Endothelial cell of umbilical vein (primary cell): ENCODE measurements around the gene CACHD1. TPM values are rescaled to one million over a fixed set of nuclear protein-coding genes. Genes with fewer than 3 reads are reported as not detected.

Source experiments
- BruUV-seq: library from RNA; stranded (reverse); fragments of 400-500 nt; replicated peaks from 2 replicates; lab custom pipeline; 2021; lab: Mats Ljungman, UMichigan
- CTCF ChIA-PET: fragments of 300-600, 350-600 bp; sonication (Branson Sonifier 250); formaldehyde crosslinking; loops from one replicate; lab custom pipeline; 2021; ENCODE audit warnings: antibody characterized with exemption, inconsistent platforms; lab: Charles Lee
- POLR2A ChIA-PET: fragments of 300-600, 350-600 bp; sonication (Branson Sonifier 250); formaldehyde crosslinking; loops from one replicate; lab custom pipeline; 2021; ENCODE audit warnings: antibody characterized with exemption, inconsistent platforms; lab: Charles Lee
- DNase-seq: peaks from one replicate; pipeline ENCODE4 v3.0.0-alpha.2; 2011; ENCODE audit warnings: low read depth, low spot score
- FAIRE-seq: peaks from 2 replicates; lab custom pipeline; 2011; peaks lifted over from hg19 to GRCh38; lab: Jason Lieb, UNC
- H2AFZ ChIP-seq: 2 replicates; pipeline ENCODE4 v1.6.0; 2012; ENCODE audit warnings: low read depth, low read length, control low read depth, inconsistent platforms
- H3K27ac ChIP-seq: 2 replicates; pipeline ENCODE4 v1.5.1; 2011; ENCODE audit warnings: low read depth, mild to moderate bottlenecking, control low read depth, low read length, moderate library complexity; ENCODE audit not compliant: insufficient read depth
- H3K27me3 ChIP-seq, 2 experiments: 2 replicates each; pipeline versions ENCODE4 v1.6.0 to v1.6.1; 2011; ENCODE audit warnings: low read length in 2 of 2, mixed read lengths in 1 of 2; ENCODE audit not compliant: control insufficient read depth in 2 of 2, insufficient read depth in 2 of 2
- H3K36me3 ChIP-seq, 2 experiments: 2 replicates in 1 of 2; 3 replicates in 1 of 2; pipeline ENCODE4 v1.5.1; 2011; ENCODE audit warnings: low read length in 2 of 2, mild to moderate bottlenecking in 1 of 2, moderate library complexity in 1 of 2; ENCODE audit not compliant: control insufficient read depth in 2 of 2, insufficient read depth in 2 of 2; ENCODE audit errors: extremely low read depth in 1 of 2
- H3K4me1 ChIP-seq: 3 replicates; pipeline ENCODE4 v1.5.1; 2011; ENCODE audit warnings: mild to moderate bottlenecking, low read length; ENCODE audit not compliant: control insufficient read depth, insufficient read depth; ENCODE audit errors: extremely low read depth
- H3K4me2 ChIP-seq: 2 replicates; pipeline ENCODE4 v1.6.1; 2011; ENCODE audit warnings: low read length, control low read depth, mixed read lengths; ENCODE audit not compliant: insufficient read depth
- H3K4me3 ChIP-seq, 3 experiments: fragments of 200-600 bp in 1 of 3; sonication (generic), shearing (Covaris generic) in 1 of 3; replicated peaks in 1 of 3; 2 replicates each; pipeline ENCODE4 v1.5.1; 2011 to 2016; ENCODE audit warnings: control low read depth in 3 of 3, low read length in 3 of 3, mild to moderate bottlenecking in 2 of 3, inconsistent platforms in 1 of 3, low read depth in 1 of 3, moderate library complexity in 1 of 3; ENCODE audit not compliant: insufficient read depth in 1 of 3
- H3K79me2 ChIP-seq: 2 replicates; pipeline ENCODE4 v1.6.0; 2012; ENCODE audit warnings: low read length, inconsistent platforms; ENCODE audit not compliant: control insufficient read depth, insufficient read depth
- H3K9ac ChIP-seq: replicated peaks from 2 replicates; pipeline ENCODE3; 2011; ENCODE audit warnings: low read length, control low read depth; ENCODE audit not compliant: insufficient read depth; ENCODE audit errors: extremely low read depth
- H3K9me1 ChIP-seq: replicated peaks from 3 replicates; pipeline ENCODE4 v1.6.0; 2011; ENCODE audit warnings: mild to moderate bottlenecking, low read length; ENCODE audit not compliant: control insufficient read depth, insufficient read depth; ENCODE audit errors: extremely low read depth
- H3K9me3 ChIP-seq: replicated peaks from 2 replicates; pipeline ENCODE4 v1.5.1; 2012; ENCODE audit warnings: low read length, inconsistent platforms; ENCODE audit not compliant: control insufficient read depth, insufficient read depth
- H4K20me1 ChIP-seq: replicated peaks from 2 replicates; pipeline ENCODE3; 2011; ENCODE audit warnings: mild to moderate bottlenecking, low read length; ENCODE audit not compliant: control insufficient read depth, insufficient read depth; ENCODE audit errors: extremely low read depth
- EZH2 ChIP-seq: IDR thresholded peaks from 2 replicates; pipeline ENCODE4 v1.6.1; 2012; ENCODE audit warnings: borderline replicate concordance, low read depth, mild to moderate bottlenecking, moderate library complexity, low read length, inconsistent platforms; ENCODE audit not compliant: severe bottlenecking
- FOS ChIP-seq: IDR thresholded peaks from 2 replicates; pipeline ENCODE4 v1.6.1; 2011; ENCODE audit warnings: mild to moderate bottlenecking, low read length, moderate library complexity, borderline replicate concordance; ENCODE audit not compliant: insufficient read depth
- GATA2 ChIP-seq: IDR thresholded peaks from 2 replicates; pipeline ENCODE4 v1.7.0; 2011; ENCODE audit warnings: low read depth, mild to moderate bottlenecking, moderate library complexity, mixed read lengths, low read length; ENCODE audit not compliant: insufficient read length, insufficient read depth
- JUN ChIP-seq: IDR thresholded peaks from 2 replicates; pipeline ENCODE4 v1.6.1; 2011; ENCODE audit warnings: borderline replicate concordance, low read depth; ENCODE audit not compliant: insufficient read length, insufficient read depth
- MYC ChIP-seq: IDR thresholded peaks from one replicate; pipeline ENCODE4 v1.6.1; 2011; ENCODE audit warnings: mild to moderate bottlenecking, low read depth, low read length
- POLR2A ChIP-seq: IDR thresholded peaks from 2 replicates; pipeline ENCODE4 v1.6.1; 2012; ENCODE audit warnings: low read depth, mild to moderate bottlenecking, control low read depth, low read length
- POLR2AphosphoS5 ChIP-seq: IDR thresholded peaks from 2 replicates; pipeline ENCODE4 v1.6.1; 2012; ENCODE audit warnings: low read depth, mild to moderate bottlenecking, control low read depth, low read length, moderate library complexity; ENCODE audit not compliant: insufficient read depth
- dilution Hi-C: fragments of 300-500 bp; cut with MboI; formaldehyde crosslinking; loops from one replicate; pipeline ENCODE4 v1.15.0; 2019; ENCODE audit warnings: low sequenced_read_pairs; ENCODE audit not compliant: extremely low pct_ligation_motif_present
- intact Hi-C: fragments of 100-400 bp; cut with micrococcal nuclease; formaldehyde crosslinking; loops from one replicate; pipeline ENCODE4 v1.10.0; 2022
- polyA plus RNA-seq, 4 experiments: library from polyadenylated mRNA; depleted of rRNA in 3 of 4; stranded (reverse) in 3 of 4; unstranded in 1 of 4; fragments of >200 nt; gene quantifications; 2 replicates each; pipeline versions ENCODE4 v1.2.1 to v1.2.3, GENCODE V29; 2011 to 2012; ENCODE audit warnings: missing spikeins in 1 of 4
- total RNA-seq: library from RNA; stranded (reverse); gene quantifications from 2 replicates; pipeline ENCODE4 v1.2.3, GENCODE V29; 2021
- TF ChIP-seq, protein P1 (sequence below): IDR thresholded peaks from 2 replicates; pipeline ENCODE4 v1.6.1; 2011; ENCODE audit not compliant: insufficient read depth, insufficient read length
- TF ChIP-seq, protein P2 (sequence below), 2 donors: IDR thresholded peaks; 1 replicate in 1 of 2; 2 replicates in 1 of 2; pipeline ENCODE4 v1.5.1; 2011; ENCODE audit warnings: low read length in 2 of 2, mild to moderate bottlenecking in 2 of 2, moderate library complexity in 2 of 2, control low read depth in 1 of 2, inconsistent platforms in 1 of 2, low read depth in 1 of 2; ENCODE audit not compliant: insufficient read depth in 1 of 2; ENCODE audit errors: extremely low read depth in 1 of 2

The CACHD1 gene
- total and polyA plus RNA-seq, 2 donors (not counting 3 experiments of a cell fraction or from before 2014, with no cell fraction given) = 3.6 to 9.3 TPM

DNA sequence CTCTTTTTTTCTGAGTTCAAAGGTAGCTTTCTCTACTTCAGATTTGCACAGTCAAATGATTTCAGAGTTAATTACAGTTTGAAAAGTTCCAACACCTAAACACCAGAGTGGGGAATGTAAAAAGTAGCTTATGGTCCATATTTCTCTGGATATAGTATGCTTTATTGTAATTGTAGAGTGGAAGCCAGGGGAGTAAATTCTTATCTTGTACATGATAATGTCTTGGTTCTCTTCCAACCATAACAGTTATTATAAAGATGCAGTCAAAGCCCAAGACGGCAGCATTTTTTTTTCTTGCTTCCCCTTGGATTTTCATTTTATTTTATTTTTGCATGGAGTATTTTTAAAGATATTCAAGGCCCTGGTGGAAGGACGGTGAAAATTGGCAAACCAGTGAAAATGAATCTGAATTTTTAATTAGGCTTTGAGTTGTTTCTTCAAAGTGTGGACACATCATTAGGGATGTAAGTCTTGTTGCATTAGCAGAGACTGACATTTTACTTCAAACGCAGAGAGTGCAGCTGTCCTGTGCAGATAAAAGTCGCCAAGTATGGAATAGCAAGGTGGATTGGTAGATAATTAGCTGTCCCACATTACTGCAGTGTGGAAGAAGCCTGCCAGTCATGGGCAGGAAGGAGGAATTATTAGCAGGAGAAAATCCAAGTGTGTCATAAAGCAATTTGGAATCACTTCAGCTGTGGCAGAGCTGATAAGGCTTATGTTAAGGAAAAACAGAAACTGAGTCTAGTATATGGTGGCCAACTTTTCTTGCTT lies 11.3 kb downstream of the CACHD1 start:
- no TSS peak for BruUV-seq
- peaks cover 61% of the 10 kb centered on the region for H3K4me1 ChIP-seq
- H3K4me3 ChIP-seq = peak overlapping the region in 1 of 3 experiments; percentile 11
- H3K9me3 ChIP-seq = no peaks in the 10 kb centered on the region
- dilution Hi-C loops (no loop called here), intact Hi-C loops (no loop called here)
- FAIRE-seq (peak; percentile 72), DNase-seq (peak; percentile 79)
- H3K9me1 ChIP-seq = no peaks in the 10 kb centered on the region
- TF ChIP-seq EZH2 (no peak), GATA2 (peak; percentile 65)
- CTCF ChIA-PET = no interaction called here
- H2AFZ ChIP-seq = no peak overlapping the region
- peak overlapping the region; percentile 61 for H3K4me2 ChIP-seq
- POLR2A ChIA-PET = no interaction called here
- no peaks in the 10 kb centered on the region for H3K79me2 ChIP-seq
- H3K27ac ChIP-seq = no peak overlapping the region
- H3K36me3 ChIP-seq = no peaks in the 10 kb centered on the region
- H3K27me3 ChIP-seq = no peaks in the 10 kb centered on the region
- H3K9ac ChIP-seq = no peak overlapping the region
- H4K20me1 ChIP-seq = no peaks in the 10 kb centered on the region

DNA sequence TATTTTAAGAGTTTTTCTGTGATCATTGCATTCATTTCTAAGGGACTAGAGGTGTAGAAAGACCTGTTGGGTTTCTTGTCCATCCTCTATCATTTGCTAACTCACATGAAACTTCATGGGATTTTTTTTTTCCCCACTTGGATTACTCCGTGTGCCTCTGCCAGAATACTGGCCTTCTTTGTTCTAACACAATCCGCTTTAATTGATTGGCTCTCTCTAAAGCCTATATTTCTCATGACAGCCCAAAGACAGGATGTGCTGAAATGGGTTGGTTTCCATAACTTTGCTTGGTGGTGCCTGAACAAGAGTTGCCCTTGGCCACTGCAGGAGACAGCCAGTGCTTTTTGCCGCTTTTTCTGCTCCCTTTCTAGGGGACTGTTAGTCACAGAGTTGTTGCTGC lies 12.2 kb downstream of the CACHD1 start:
- FAIRE-seq (no peak), DNase-seq (no peak)
- ChIA-PET CTCF (no interaction called here), POLR2A (no interaction called here)
- Histone ChIP-seq H3K36me3 (no peaks in the 10 kb centered on the region), H3K4me1 (peaks cover 54% of the 10 kb centered on the region), H2AFZ (no peak overlapping the region), H3K4me3 (no peak overlapping the region), H3K27me3 (no peaks in the 10 kb centered on the region), H3K4me2 (no peak overlapping the region), H3K27ac (no peak overlapping the region), H3K9ac (no peak overlapping the region), H4K20me1 (no peaks in the 10 kb centered on the region), H3K9me3 (no peaks in the 10 kb centered on the region), H3K9me1 (no peaks in the 10 kb centered on the region), H3K79me2 (no peaks in the 10 kb centered on the region)
- dilution Hi-C loops = no loop called here
- intact Hi-C loops = no loop called here
- TF ChIP-seq, protein P1, sequence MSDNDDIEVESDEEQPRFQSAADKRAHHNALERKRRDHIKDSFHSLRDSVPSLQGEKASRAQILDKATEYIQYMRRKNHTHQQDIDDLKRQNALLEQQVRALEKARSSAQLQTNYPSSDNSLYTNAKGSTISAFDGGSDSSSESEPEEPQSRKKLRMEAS = no peak
- TF ChIP-seq POLR2AphosphoS5 (no peak), POLR2A (no peak), MYC (no peak), FOS (no peak), JUN (no peak), EZH2 (no peak), GATA2 (no peak)
- TF ChIP-seq, protein P2, sequence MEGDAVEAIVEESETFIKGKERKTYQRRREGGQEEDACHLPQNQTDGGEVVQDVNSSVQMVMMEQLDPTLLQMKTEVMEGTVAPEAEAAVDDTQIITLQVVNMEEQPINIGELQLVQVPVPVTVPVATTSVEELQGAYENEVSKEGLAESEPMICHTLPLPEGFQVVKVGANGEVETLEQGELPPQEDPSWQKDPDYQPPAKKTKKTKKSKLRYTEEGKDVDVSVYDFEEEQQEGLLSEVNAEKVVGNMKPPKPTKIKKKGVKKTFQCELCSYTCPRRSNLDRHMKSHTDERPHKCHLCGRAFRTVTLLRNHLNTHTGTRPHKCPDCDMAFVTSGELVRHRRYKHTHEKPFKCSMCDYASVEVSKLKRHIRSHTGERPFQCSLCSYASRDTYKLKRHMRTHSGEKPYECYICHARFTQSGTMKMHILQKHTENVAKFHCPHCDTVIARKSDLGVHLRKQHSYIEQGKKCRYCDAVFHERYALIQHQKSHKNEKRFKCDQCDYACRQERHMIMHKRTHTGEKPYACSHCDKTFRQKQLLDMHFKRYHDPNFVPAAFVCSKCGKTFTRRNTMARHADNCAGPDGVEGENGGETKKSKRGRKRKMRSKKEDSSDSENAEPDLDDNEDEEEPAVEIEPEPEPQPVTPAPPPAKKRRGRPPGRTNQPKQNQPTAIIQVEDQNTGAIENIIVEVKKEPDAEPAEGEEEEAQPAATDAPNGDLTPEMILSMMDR (IDR thresholded peaks at IDR 0.05; ENCODE audit: extremely low read depth in 1 of 2, insufficient read depth in 1 of 2, low read depth in 1 of 2, low read length in 2 of 2) = no peak
- no TSS peak for BruUV-seq
